Measurements from ENCODE around the gene SLC32A1.

Gene SLC32A1

GRCh38 chr20:38725931-38726803 is 1.9 kb downstream of the SLC32A1 start:
- no peak for DNase-seq

- DNase-seq: no peak
Observed at GRCh38 chr20:38726804-38727606, 2.7 kb downstream of the SLC32A1 start.

GRCh38 chr20:38727607-38728190 is 3.4 kb downstream of the SLC32A1 start:
- DNase-seq: no peak

GRCh38 chr20:38728191-38728781 is 4.0 kb downstream of the SLC32A1 start:
- no peak for DNase-seq

GRCh38 chr20:38728911-38729642 is 4.8 kb downstream of the SLC32A1 start:
- DNase-seq: peak; percentile 31 to 46

DNA sequence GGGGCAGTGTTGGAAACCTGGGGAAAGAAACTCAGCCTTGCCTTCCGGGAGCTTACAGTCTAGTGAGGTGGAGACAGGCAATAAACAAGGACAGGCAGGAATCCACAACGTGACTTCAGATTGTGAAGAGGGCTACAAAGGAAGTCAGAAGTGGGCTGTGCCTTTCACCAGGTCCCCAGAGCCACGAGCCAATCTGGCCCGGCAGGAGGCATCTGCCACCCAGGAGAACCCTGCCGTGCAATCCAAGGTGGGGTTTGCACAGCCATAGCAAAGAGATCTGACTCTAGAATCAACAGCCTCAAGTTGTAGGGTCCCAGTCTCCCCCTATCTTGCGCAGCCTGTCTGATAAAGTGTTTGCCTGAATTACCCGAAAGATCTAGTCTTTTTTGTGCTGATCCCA is 5.5 kb downstream of the SLC32A1 start:
- no peak for DNase-seq

DNA sequence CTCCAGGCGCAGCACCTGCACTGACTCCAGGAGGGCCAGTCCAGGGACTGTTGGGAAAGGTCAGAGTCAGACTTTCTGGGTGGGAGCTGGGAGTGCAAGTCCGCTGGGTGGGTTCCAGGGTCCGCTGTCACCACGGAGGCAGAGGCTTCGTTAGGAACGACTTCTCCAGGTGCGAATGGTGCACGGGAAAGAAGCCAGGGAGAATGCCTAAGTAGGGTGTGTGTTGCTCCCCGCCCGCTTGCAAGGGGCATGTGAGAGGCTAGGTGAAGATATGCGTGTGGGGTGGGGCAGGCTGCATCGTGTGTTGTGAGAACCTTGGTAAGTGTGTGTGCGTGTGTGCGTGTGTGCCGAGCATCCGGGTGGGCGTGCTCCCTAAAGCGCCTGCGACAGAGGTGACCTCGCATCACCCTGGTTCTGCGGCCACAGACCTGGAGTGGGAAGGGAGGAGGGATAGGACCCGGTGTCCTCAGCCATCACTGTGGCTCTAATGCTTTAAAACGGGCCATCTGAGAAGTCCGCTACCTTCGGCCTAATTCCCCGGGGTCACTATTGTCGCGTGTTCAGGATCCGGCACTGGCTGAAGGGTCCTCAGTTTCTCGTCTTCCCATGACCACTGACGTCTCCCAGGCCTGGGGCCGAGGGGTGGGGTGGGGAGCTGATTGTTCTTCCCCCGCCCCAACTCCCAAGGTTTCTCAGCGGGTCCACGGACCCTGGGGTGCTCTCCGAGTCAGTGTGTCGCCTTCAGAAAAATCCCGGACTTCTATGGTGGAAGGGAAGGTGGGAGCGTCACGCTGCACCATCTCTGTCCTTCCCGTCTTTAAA is 6.1 kb downstream of the SLC32A1 start:
- no peak for DNase-seq

DNA sequence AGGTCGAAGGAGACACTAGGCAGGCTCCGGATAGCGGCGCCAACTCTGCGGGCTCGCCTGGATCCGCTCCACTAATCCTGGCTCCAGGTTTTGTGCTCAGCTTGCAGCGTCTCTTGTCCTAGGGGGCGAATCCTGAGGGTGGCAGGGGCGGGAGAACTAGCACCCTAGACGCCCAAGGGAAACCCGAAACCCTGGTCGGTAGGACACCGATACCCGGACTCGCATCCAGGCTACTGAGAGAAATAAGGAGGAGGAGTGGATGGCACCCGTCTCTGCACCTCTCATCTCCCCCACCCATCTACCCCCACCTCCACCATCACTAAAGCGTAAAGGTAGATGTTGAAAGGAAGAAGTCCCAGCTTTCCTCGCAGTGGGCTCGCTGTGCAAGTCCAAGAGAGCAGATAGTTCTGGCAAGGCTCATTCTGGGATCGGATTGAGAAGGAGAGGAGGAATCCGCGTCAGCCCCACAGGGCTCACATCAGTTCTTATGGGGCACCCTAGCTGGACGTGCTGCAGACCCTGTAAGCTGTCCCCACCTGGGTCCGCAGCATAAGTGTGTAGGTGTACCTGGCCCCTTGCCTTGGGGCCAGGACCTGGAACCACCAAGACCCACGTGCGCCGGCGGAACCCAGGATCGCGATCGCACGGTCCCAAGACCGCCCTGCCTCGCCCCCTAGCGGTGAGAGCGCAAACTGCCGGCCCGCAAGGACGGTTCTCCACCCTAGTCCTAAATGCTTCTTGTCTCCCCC is 6.9 kb downstream of the SLC32A1 start:
- DNase-seq: peak; percentile 70 to 76

DNA sequence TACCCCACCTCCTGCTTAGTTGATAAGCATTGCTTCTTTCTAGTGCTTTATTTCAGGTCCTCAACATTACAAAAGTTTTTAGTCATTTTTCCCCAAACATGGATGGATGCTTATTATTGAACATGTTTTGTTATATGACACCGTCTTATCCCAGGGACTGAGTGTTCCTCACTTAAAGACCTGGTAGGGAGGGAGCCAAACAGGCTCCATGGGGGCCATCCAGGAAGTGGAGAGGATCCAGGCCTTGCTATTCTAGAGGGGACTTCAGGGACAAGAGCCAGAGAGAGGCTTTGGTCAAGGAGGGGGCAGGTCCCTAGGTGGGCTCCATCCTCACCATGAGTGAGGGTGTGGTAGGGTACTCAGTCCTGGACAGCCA is 7.4 kb downstream of the SLC32A1 start:
- no peak for DNase-seq

GRCh38 chr20:38732981-38733380 is 8.7 kb downstream of the SLC32A1 start:
- DNase-seq: no peak

GRCh38 chr20:38735172-38735571 is 10.9 kb downstream of the SLC32A1 start:
- DNase-seq: no peak

DNA sequence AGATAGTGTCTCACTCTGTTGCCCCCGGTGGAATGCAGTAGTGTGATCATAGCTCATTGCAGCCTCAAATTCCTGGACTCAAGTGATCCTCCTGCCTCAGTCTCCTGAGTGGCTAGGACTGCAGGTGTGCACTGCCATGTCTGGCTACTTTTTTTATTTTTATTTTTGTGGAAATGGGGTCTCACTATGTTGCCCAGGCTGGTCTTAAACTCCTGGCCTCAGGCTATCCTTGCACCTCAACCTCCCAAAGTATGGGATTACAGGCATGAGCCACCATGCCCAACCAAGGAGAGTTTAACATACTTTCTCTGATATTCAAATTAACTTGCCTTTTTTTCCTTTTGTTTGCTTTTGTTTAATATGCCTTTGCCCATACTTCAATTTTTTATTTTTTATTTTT is 13.6 kb downstream of the SLC32A1 start:
- no peak for DNase-seq

DNA sequence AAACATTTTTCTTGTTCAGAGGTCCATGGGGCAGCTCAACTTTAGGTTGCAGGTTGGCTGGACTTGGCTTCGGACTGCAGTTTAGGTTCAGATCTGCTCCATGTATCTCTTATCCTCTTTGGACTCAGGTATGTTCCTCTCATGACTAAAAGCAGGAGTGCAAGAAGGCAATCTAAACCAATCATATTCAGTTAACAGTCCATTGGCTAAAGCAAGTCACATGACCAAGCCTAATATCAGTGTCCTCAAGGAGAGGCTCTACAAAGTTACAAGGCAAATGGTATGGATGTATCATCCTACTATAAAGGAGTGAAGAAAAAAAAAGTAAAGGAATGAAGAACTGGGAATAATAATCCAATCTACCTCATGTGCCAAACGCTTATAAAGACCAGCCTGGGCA is 21.5 kb downstream of the SLC32A1 start:
- DNase-seq: no peak

- DNase-seq: no peak
Observed at GRCh38 chr20:38747495-38748096, 23.3 kb downstream of the SLC32A1 start.

DNA sequence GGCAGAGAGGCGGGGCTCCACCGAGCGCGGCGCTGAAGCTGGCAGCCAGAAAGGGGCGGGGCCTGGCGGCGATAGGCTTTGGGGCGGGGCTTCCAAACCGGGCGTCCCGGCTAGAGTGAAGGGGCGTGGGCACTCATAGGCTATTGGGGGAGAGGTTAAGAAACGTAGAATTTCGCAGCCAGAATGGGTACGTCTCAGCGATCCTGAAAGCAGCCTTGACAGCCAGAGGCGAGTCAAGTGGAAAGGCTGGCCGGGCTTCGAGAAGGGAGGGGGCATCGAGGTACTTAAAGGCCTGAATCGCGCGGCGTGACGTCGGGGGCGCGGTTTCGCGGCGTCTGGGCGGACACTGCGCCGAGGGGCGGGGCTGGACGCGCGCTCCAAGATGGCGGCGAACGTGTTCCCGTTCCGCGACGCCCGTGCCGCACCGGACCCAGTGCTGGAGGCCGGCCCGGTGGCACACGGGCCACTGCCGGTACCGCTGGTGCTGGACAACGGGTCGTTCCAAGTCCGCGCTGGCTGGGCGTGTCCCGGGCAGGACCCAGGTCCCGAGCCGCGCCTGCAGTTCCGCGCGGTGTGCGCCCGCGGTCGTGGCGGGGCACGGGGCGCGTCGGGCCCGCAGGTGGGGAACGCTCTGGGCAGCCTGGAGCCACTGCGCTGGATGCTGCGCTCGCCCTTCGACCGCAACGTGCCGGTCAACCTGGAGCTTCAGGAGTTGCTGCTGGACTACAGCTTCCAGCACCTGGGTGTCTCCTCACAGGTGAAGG is 24.0 kb downstream of the SLC32A1 start, which contains the start of gene ACTR5:
ACTR5 (plus strand) TSS at position 364 of the 764 bp plus-strand sequence; CDS start at position 383, 19 bp downstream.
- peak; percentile 87 to 88 for DNase-seq

DNA sequence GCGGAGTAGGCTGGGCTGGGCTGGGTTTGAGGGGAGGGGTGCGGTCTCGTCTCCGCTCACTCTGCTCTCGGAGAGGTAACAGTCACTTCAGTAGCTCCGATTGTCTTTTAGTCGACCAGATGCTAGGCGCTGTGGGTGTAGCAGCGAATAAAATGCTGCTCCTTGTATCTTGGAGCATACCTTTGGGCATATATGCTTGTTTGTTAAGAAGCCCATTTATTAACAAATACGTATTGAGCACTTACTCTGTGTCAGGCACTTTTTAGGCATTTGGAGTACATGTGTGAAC is 24.5 kb downstream of the SLC32A1 start:
- peak; percentile 25 to 32 for DNase-seq

DNA sequence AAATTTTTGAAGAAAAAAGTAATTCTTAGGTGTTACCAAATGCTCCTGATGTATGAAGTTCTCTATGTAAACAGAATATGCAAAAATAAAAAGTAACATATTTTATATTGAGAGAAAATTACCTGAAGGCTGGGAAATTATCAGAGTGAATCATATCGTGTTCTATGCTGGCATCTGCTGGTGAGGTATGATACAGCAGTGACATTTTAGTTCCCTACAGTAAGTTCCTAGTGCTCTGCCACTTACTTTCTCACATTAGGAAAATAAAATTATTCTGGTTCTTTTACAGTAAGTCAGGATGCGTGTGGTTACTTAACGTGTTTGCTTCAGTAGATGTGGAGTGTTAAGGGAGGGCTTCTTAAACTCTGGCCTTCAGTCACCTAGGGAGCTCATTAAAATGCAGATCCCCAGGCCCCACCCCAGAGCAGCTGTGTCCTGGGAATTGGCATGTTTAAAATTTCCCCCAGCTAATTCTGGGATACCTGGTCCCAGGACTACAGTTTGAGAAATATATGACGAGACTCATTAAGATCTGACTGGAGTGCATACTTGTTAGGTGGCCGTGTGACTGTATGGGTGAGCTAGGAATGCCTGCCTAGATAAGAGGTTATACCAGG is 27.2 kb downstream of the SLC32A1 start:
- DNase-seq: peak in 1 of 2 experiments; percentile 9

DNA sequence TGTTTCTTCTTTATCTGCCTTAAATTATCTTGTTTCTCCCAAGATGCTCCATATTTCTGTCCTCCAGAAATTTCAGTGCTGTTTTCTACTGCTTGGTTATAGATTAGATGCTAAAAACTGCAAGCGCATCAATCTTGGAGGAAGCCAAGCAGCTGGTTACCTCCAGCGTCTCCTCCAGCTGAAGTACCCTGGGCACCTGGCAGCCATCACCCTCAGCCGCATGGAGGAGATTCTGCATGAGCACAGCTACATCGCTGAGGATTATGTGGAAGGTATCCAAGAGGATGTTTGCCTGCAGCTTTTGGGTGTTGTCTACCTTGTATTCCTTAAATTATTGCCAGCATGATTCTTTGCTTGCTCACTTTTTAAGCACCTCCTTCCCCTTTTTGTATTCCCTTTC is 27.7 kb downstream of the SLC32A1 start:
- no peak for DNase-seq

- DNase-seq: no peak
Observed at GRCh38 chr20:38754924-38755323, 30.6 kb downstream of the SLC32A1 start.

Data from NCI-H2081 (cell line).